Measurements from ENCODE around the gene ST3GAL5.

The ST3GAL5 gene

DNA sequence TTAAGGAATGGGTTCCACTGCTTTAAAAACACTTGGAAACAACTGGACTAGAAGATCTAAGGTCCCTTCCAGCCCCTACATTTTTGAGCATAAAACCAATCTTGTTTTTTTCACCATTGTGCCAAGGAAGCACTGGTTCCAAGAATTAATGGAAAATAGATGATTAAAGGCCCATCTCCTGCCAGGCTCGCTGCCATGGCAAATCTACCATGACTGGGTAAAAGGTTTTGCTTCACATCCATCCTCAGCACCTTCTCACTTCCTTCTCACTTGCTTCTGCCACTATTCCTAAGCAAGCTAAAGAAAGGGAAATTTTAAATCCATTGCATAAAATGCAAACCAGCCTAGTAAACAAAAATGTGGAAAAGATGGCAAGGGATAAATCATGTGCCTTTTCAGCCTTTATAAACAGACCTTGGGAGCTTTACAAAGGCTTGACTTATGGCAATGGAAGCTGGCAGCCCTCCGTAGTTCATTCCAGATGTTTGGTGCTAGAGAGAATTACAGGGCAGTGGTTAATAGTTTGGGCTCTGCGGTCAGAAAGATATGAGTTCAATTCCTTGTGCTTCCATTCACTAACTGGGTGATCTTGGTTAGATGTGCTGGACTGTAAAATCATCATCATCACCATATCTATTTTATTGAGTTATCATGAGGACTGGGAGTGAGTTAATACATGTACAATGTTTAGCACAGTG lies 27.0 kb upstream of the ST3GAL5 start:
- Histone ChIP-seq H3K4me1 (ENCODE audit: control insufficient read depth, insufficient read depth, low read length) (peaks cover 4% of the 10 kb centered on the region; the same call in 1 of the 2 replicates), H3K27me3 (ENCODE audit: control insufficient read depth, insufficient read depth, low read length) (no peaks in the 10 kb centered on the region), H3K36me3 (ENCODE audit: control insufficient read depth, insufficient read depth, low read length) (no peaks in the 10 kb centered on the region), H3K9ac (ENCODE audit: low read length) (no peak overlapping the region), H3K27ac (ENCODE audit: low read depth, low read length) (no peak overlapping the region), H3K9me3 (ENCODE audit: control insufficient read depth, insufficient read depth, low read depth, low read length) (no peaks in the 10 kb centered on the region), H3K4me3 (ENCODE audit: low read depth, low read length) (no peak overlapping the region)

DNA sequence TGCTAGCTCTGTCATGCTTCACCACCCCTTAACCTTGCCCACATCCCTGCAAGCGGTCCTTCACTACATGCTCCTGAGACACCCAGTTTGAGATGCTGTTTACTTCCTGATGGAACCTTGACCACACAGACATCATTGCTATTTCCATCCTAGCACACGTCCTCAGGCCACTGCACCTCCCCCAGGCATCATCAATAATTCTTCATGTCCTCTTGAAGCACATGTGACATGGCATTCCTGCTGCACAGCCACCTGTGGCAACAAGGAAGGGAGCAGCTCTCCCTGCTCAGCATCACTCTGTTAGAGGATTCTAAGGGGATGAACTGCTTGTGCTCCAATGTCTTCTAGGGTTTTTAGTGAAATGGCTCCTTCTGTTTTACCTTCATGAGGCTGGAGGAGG lies 26.1 kb upstream of the ST3GAL5 start:
- H3K27ac ChIP-seq (ENCODE audit: low read depth, low read length): no peak overlapping the region
- no peaks in the 10 kb centered on the region for H3K36me3 ChIP-seq (ENCODE audit: control insufficient read depth, insufficient read depth, low read length)
- no peaks in the 10 kb centered on the region for H3K9me3 ChIP-seq (ENCODE audit: control insufficient read depth, insufficient read depth, low read depth, low read length)
- H3K4me3 ChIP-seq (ENCODE audit: low read depth, low read length): no peak overlapping the region
- H3K9ac ChIP-seq (ENCODE audit: low read length): no peak overlapping the region
- no peaks in the 10 kb centered on the region for H3K27me3 ChIP-seq (ENCODE audit: control insufficient read depth, insufficient read depth, low read length)
- peaks cover 4% of the 10 kb centered on the region; the same call in 1 of the 2 replicates for H3K4me1 ChIP-seq (ENCODE audit: control insufficient read depth, insufficient read depth, low read length)

DNA sequence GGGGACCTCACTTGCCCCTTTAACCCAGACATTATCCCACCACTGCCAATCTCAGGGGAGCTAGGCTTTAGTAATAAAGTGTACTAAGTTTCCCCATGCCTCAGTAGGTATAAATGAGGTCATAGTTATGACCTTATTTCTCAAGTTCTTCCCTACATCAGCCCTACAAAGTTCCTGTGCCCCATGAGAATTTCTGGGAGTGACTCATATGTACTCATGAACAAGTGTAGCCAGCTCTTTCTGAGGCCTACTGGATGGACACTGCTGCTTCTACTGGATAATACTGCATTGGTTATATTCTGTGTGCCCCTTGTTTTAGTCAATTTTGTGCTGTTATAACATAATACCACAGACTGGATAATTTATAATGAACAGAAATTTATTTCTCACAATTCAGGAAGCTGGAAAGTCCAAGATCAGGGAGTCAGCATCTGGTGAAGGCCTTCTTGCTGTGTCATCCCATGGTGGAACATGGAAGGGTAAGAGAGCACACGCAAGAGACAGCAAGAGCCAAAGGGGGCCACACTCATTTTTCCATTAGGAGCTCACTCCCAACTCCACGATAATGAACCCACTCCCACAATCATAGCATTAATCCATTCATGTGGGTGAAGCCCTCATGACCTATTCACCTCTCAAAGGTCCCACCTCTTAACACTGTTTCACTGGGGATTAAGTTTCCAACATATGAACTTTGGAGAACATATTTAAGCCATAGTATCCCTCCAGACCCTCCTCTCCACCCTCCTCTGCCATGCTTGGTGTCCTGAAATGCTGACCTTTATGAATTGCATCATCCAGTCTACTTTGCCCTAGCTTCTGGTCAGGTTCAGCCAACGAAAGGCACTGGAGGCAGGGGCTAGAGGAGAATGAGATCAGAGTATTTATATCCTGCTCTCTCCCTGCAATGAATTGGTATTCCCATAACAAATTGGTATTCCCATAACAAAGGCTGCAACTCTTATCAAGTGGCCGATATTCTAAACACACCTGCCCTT lies 25.4 kb upstream of the ST3GAL5 start:
- Histone ChIP-seq H3K9me3 (ENCODE audit: control insufficient read depth, insufficient read depth, low read depth, low read length) (no peaks in the 10 kb centered on the region), H3K27ac (ENCODE audit: low read depth, low read length) (no peak overlapping the region), H3K9ac (ENCODE audit: low read length) (no peak overlapping the region), H3K27me3 (ENCODE audit: control insufficient read depth, insufficient read depth, low read length) (no peaks in the 10 kb centered on the region), H3K36me3 (ENCODE audit: control insufficient read depth, insufficient read depth, low read length) (no peaks in the 10 kb centered on the region), H3K4me1 (ENCODE audit: control insufficient read depth, insufficient read depth, low read length) (peaks cover 4% of the 10 kb centered on the region; the same call in 1 of the 2 replicates), H3K4me3 (ENCODE audit: low read depth, low read length) (no peak overlapping the region)

- Histone ChIP-seq H3K36me3 (ENCODE audit: control insufficient read depth, insufficient read depth, low read length) (no peaks in the 10 kb centered on the region), H3K4me1 (ENCODE audit: control insufficient read depth, insufficient read depth, low read length) (peaks cover 4% of the 10 kb centered on the region; the same call in 1 of the 2 replicates), H3K27ac (ENCODE audit: low read depth, low read length) (no peak overlapping the region), H3K9ac (ENCODE audit: low read length) (no peak overlapping the region), H3K9me3 (ENCODE audit: control insufficient read depth, insufficient read depth, low read depth, low read length) (no peaks in the 10 kb centered on the region), H3K27me3 (ENCODE audit: control insufficient read depth, insufficient read depth, low read length) (no peaks in the 10 kb centered on the region), H3K4me3 (ENCODE audit: low read depth, low read length) (no peak overlapping the region)
Measured at GRCh38 chr2:85911814-85912692, 23.3 kb upstream of the ST3GAL5 start.

DNA sequence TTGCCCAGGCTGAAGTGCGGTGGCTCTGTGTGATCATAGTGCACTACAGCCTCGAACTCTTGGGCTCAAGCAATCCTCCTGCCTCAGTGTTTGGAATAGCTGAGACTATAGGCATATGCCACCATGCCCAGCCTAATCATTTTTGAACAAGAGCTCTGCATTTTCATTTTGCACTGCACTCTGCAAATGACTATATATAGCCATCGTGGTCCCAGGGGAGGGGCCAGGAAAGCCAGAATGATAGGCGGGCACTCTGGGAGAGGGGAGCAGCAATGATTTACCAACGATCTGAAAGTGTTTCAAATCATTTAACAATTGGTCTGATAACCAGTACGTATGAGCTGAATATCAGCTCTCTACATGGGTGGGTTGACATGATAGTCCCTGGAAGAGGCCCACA lies 22.3 kb upstream of the ST3GAL5 start:
- no peak overlapping the region for H3K9ac ChIP-seq (ENCODE audit: low read length)
- no peaks in the 10 kb centered on the region for H3K27me3 ChIP-seq (ENCODE audit: control insufficient read depth, insufficient read depth, low read length)
- no peak overlapping the region for H3K4me3 ChIP-seq (ENCODE audit: low read depth, low read length)
- no peak overlapping the region for H3K27ac ChIP-seq (ENCODE audit: low read depth, low read length)
- no peaks in the 10 kb centered on the region for H3K36me3 ChIP-seq (ENCODE audit: control insufficient read depth, insufficient read depth, low read length)
- no peaks in the 10 kb centered on the region for H3K9me3 ChIP-seq (ENCODE audit: control insufficient read depth, insufficient read depth, low read depth, low read length)
- H3K4me1 ChIP-seq (ENCODE audit: control insufficient read depth, insufficient read depth, low read length): peaks cover 4% of the 10 kb centered on the region; the same call in 1 of the 2 replicates

DNA sequence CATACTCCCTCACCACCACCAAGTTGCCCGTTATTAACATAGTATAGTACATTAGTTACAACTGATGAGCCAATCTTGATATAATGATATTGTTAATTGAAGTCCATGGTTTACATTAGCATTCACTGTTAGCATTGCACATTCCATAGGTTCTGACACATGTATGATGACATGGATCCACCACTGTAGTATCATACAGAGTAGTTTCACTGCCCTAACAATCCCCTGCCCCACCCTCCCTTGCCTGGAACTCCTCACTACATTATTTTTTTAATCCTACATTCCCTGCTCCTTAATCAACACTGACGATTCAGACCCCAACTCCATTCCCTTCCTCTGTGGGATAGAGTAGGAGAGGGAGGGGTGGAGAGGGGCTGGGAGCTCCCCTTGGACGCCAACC lies 20.2 kb upstream of the ST3GAL5 start:
- Histone ChIP-seq H3K36me3 (ENCODE audit: control insufficient read depth, insufficient read depth, low read length) (no peaks in the 10 kb centered on the region), H3K4me1 (ENCODE audit: control insufficient read depth, insufficient read depth, low read length) (peaks cover 4% of the 10 kb centered on the region; the same call in 1 of the 2 replicates), H3K9me3 (ENCODE audit: control insufficient read depth, insufficient read depth, low read depth, low read length) (no peaks in the 10 kb centered on the region), H3K27ac (ENCODE audit: low read depth, low read length) (no peak overlapping the region), H3K4me3 (ENCODE audit: low read depth, low read length) (no peak overlapping the region), H3K27me3 (ENCODE audit: control insufficient read depth, insufficient read depth, low read length) (no peaks in the 10 kb centered on the region), H3K9ac (ENCODE audit: low read length) (no peak overlapping the region)

GRCh38 chr2:85908506-85908905 lies 19.7 kb upstream of the ST3GAL5 start:
- Histone ChIP-seq H3K9ac (ENCODE audit: low read length) (no peak overlapping the region), H3K9me3 (ENCODE audit: control insufficient read depth, insufficient read depth, low read depth, low read length) (no peaks in the 10 kb centered on the region), H3K4me3 (ENCODE audit: low read depth, low read length) (no peak overlapping the region), H3K4me1 (ENCODE audit: control insufficient read depth, insufficient read depth, low read length) (peaks cover 4% of the 10 kb centered on the region; the same call in 1 of the 2 replicates), H3K36me3 (ENCODE audit: control insufficient read depth, insufficient read depth, low read length) (no peaks in the 10 kb centered on the region), H3K27ac (ENCODE audit: low read depth, low read length) (no peak overlapping the region), H3K27me3 (ENCODE audit: control insufficient read depth, insufficient read depth, low read length) (no peaks in the 10 kb centered on the region)

- H3K9ac ChIP-seq (ENCODE audit: low read length): no peak overlapping the region
- peaks cover 4% of the 10 kb centered on the region; the same call in 1 of the 2 replicates for H3K4me1 ChIP-seq (ENCODE audit: control insufficient read depth, insufficient read depth, low read length)
- no peaks in the 10 kb centered on the region for H3K27me3 ChIP-seq (ENCODE audit: control insufficient read depth, insufficient read depth, low read length)
- H3K27ac ChIP-seq (ENCODE audit: low read depth, low read length): no peak overlapping the region
- no peak overlapping the region for H3K4me3 ChIP-seq (ENCODE audit: low read depth, low read length)
- H3K36me3 ChIP-seq (ENCODE audit: control insufficient read depth, insufficient read depth, low read length): no peaks in the 10 kb centered on the region
- no peaks in the 10 kb centered on the region for H3K9me3 ChIP-seq (ENCODE audit: control insufficient read depth, insufficient read depth, low read depth, low read length)
Measured at GRCh38 chr2:85907671-85908157, 18.9 kb upstream of the ST3GAL5 start.

GRCh38 chr2:85906748-85907147 lies 18.0 kb upstream of the ST3GAL5 start:
- Histone ChIP-seq H3K9me3 (ENCODE audit: control insufficient read depth, insufficient read depth, low read depth, low read length) (no peaks in the 10 kb centered on the region), H3K9ac (ENCODE audit: low read length) (no peak overlapping the region), H3K27ac (ENCODE audit: low read depth, low read length) (no peak overlapping the region), H3K27me3 (ENCODE audit: control insufficient read depth, insufficient read depth, low read length) (no peaks in the 10 kb centered on the region), H3K4me1 (ENCODE audit: control insufficient read depth, insufficient read depth, low read length) (no peaks in the 10 kb centered on the region), H3K36me3 (ENCODE audit: control insufficient read depth, insufficient read depth, low read length) (no peaks in the 10 kb centered on the region), H3K4me3 (ENCODE audit: low read depth, low read length) (no peak overlapping the region)

- no peak overlapping the region for H3K4me3 ChIP-seq (ENCODE audit: low read depth, low read length)
- no peaks in the 10 kb centered on the region for H3K9me3 ChIP-seq (ENCODE audit: control insufficient read depth, insufficient read depth, low read depth, low read length)
- no peak overlapping the region for H3K9ac ChIP-seq (ENCODE audit: low read length)
- no peaks in the 10 kb centered on the region for H3K36me3 ChIP-seq (ENCODE audit: control insufficient read depth, insufficient read depth, low read length)
- no peaks in the 10 kb centered on the region for H3K27me3 ChIP-seq (ENCODE audit: control insufficient read depth, insufficient read depth, low read length)
- no peaks in the 10 kb centered on the region for H3K4me1 ChIP-seq (ENCODE audit: control insufficient read depth, insufficient read depth, low read length)
- H3K27ac ChIP-seq (ENCODE audit: low read depth, low read length): no peak overlapping the region
Measured at GRCh38 chr2:85905891-85906290, 17.1 kb upstream of the ST3GAL5 start.

All from HUES6 (cell line).